HG03066 (cell line): Measurements from ENCODE around the gene PKDCC.

Experiments used
- ATAC-seq: cut with Tn5 transposase; IDR thresholded peaks from one replicate; pipeline ENCODE4 v1.9.1; 2021; ENCODE audit warnings: low read depth; ENCODE audit not compliant: unreplicated experiment

The PKDCC gene, protein sequence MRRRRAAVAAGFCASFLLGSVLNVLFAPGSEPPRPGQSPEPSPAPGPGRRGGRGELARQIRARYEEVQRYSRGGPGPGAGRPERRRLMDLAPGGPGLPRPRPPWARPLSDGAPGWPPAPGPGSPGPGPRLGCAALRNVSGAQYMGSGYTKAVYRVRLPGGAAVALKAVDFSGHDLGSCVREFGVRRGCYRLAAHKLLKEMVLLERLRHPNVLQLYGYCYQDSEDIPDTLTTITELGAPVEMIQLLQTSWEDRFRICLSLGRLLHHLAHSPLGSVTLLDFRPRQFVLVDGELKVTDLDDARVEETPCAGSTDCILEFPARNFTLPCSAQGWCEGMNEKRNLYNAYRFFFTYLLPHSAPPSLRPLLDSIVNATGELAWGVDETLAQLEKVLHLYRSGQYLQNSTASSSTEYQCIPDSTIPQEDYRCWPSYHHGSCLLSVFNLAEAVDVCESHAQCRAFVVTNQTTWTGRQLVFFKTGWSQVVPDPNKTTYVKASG

GRCh38 chr2:42047488-42048298, at the start of gene PKDCC:
TSS of gene PKDCC (plus strand) at chr2:42048021. CDS start at chr2:42048200, 179 bp downstream.
- peak; percentile 53 for ATAC-seq

- ATAC-seq: no peak
These were observed 49.4 kb upstream of the PKDCC start for GRCh38 chr2:41998186-41999127.

DNA sequence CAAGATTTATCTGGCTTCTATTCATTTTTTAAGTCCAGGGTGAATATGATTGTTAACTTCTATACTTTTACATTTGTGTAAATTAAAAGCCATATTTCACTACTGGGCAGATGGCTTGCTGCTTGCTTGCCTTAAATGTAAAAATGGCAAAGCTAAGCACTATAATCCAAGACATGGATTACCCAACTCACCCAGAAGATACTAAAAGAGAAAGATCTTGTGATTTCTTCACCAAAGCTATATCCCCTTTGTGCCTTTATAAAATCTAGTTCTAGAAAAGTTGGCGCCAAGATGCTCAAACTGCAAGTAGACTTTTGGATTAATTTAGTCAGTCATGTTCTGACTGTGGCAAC, 48.7 kb upstream of the PKDCC start:
- ATAC-seq: no peak

GRCh38 chr2:41999592-42000281, 48.1 kb upstream of the PKDCC start:
- no peak for ATAC-seq

DNA sequence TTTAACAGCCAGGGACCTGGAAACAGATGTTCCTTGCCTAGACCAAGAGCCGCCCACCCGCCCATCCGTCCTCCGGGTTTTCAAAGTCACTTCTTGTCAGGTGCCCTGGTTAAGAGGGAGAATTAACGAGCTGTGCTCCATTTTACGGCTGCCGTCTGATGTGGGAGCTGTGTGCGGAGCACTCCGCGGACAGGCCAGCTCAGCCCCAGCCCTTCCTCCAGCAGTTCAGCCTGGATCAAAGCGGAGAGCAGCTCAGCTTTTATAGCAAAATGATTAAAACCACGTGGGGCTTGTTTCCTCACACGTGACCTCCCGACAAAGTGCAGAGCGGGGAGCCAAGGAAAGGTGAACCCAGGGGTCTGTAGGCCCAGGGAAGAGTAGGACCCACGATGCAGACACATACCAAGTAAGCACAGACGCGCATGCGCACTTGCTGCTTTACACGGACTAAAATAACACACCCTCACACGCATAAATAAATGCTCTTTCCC, 46.1 kb upstream of the PKDCC start:
- no peak for ATAC-seq

- ATAC-seq: no peak
These were observed 40.3 kb upstream of the PKDCC start for GRCh38 chr2:42007551-42007950.

DNA sequence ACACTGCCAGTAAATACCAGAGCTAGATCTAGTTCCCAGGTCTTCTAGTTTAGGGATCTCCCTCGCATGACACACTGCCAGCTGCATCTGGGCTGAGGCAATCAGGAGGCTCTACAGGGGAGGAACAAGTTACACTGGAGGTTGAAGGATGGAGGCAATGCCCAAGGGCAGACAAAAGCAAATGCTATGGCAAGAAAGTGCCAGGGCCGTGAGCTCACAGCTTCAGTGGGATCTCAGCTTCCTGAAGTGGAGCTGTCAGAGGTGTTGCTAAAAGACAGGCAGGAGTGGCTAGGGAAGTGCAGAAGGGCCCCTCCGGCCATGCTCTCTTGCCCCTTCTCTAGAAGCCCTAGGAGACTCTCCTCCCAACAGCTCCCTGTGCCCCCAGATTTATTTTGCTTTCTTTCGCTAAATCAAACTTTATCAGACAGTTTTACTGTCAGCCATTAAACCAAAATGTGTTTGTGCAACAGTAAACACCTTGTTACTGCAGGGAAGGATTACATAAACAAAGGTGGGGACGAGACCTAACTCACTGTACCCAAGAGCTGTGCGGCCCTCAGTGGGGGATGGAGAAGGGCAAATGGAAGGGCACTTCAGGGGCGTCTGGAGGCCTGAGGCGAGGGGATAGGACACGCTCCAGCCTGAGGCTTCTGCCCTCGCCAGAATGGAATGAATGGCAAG, 39.4 kb upstream of the PKDCC start:
- ATAC-seq: no peak

DNA sequence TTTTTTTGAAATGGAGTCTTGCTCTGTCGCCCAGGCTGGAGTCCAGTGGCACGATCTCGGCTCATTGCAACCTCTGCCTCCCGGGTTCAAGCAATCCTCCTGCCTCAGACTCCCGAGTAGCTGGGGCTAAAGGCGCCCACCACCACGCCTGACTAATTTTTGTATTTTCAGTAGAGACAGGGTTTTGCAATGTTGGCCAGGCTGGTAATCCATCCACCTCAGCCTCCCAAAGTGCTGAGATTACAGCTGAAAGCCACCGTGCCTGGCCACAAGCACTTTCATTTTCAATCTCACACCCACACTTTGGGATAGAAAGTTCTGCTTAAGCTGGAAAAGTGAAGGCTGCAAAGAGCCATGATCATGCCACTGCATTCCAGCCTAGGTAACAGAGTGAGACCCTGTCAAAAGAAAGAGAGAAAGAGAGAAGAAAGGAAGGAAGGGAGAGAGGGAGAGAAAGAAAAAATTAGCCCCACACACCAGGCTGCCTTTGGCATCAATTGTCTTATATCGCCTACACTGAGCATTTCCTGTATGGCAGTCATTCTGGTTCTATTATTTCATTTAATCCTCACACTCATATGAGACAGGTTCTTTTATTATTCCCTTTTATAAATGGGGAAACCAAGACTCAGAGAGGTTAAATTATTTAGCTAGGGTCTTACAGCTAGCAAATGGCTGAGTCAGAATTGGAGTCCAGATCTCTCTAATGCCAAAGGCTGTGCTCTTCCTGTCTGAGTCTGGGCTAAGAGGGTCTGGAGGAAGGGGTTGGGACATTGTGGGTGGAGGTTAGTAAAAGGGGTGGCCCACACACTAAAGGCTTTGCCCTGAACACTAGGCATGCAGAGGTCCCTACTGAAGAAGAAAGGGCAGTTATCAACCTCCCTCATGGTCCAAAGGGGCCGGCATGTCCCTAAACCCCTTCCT, 37.9 kb upstream of the PKDCC start:
- no peak for ATAC-seq

DNA sequence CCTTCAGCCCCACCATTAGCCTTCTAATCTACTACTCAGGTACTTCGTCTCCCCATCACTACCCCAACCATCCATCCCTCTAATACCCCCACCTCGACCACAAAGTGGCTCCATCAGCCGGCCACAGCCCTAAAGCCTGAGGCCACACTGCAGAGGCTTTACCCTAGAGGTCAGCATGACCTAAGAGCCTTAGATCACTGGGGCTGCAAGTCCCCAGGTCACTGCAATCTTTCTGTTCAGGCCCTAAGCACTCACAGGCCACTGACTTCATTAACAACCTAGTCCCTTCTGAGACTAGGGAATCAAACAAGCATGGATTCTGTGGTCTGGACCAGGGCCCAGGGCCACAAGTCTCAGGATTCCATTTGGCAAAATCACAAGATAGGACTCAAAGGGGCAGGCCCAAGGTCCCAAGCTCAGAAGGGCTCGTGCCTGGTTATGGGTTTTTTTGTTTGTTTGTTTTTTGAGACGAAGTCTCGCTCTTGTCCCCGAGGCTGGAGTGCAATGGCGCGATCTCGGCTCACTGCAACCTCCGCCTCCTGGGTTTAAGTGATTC, 37.0 kb upstream of the PKDCC start:
- ATAC-seq: no peak

GRCh38 chr2:42012137-42012536, 35.7 kb upstream of the PKDCC start:
- no peak for ATAC-seq

DNA sequence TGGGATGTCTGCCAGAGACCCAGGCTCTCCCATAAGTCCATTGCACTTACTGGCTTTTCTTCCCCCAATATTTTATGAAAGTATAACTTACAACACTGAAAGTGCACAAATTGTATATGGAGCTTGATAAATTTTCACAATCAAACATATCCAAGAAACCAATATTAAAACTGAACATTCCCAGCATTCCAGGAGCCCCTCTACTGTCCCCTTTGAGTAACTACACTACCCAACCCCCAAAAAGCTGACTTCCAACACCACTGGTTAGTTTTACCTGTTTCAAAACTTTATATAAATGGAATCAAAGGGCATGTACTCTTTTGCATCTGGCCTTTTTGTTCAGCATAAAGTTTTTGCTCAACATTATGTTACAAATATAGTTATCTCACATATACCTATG, 35.2 kb upstream of the PKDCC start:
- no peak for ATAC-seq

- ATAC-seq: no peak
These were observed 34.4 kb upstream of the PKDCC start for GRCh38 chr2:42013409-42013808.

- ATAC-seq: no peak
These were observed 26.4 kb upstream of the PKDCC start for GRCh38 chr2:42021464-42021863.

- ATAC-seq: no peak
These were observed 22.7 kb upstream of the PKDCC start for GRCh38 chr2:42025151-42025582.

GRCh38 chr2:42026272-42026671, 21.5 kb upstream of the PKDCC start:
- no peak for ATAC-seq

GRCh38 chr2:42028571-42029148, 19.2 kb upstream of the PKDCC start:
- ATAC-seq: peak; percentile 70

DNA sequence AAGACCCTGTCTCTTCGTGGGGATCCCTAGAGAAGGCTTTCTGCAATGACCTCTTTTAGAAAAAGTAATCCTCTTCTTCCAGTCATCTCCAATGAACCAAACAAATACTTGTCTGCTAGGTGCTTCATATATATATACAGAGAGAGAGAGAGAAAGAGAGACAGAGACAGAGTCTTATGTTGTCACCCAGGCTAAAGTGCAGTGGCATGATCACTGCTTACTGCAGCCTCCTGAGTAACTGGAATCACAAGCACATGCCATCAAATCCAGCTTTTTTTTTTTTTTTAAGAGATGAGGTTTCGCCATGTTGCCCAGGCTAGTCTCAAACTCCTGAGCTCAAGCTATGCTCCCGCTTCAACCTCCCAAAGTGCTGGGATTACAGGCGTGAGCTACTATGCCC, 18.6 kb upstream of the PKDCC start:
- ATAC-seq: no peak
